Posterior cingulate gyrus (tissue), 11 donors: Measurements from ENCODE around the gene ZNF76.

Experiments used
- DNase-seq, 10 donors: peaks; one replicate each; pipeline versions ENCODE4 v3.0.0 to v3.0.0-alpha.2; 2020 to 2021; ENCODE audit warnings: mixed read lengths in 3 of 10
- intact Hi-C: fragments of 100-400 bp; cut with DNase I; formaldehyde crosslinking; loops from one replicate; pipeline ENCODE4 v1.15.1; 2023

The ZNF76 gene

DNA sequence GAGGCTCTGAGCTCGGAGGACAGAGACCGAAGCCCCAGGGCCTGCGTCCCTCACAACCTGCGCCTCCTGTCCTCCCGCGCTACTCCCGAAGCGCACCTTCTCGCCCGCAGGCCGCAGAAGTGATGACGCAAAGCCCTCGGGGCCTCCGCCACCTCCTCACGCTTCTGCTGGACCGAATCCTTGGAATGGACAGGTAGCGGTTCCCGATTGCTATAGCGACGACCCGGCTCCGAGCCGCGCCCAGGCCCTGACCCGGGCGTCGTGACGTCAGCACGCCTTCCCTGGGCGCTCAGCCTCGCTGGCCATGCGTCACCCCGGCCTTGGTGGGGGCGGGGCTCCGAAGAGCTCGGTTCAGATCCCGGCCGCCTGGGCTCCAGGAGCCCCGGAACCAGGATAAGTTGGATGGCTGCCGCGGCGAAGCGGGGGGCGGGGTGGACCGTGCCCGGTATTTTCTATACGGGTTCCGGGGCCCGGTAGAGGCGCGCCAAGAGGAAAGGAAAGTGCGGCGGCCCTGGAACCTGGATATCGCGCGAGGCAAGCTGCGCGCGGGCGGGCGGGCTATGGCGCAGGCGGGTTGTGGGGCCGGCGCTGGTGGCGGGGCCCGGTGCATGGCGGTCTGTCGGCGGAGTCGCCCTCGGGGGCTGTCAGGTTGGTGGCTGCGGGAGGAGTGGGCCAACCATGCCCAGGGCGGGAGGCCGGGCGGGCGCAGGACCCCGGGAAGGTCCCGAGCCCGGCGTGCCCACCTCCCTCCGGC lies at the start of gene ZNF76:
TSS of gene ZNF76 (plus strand) at position 542 of the 754 bp plus-strand sequence. CDS start 21,417 bp downstream, outside the sequence.
- intact Hi-C loops: loop anchor here (2.0 kb wide), 1 partner anchor 209 kb away; the partner anchor contains the start of gene RPL10A
- DNase-seq: peak; percentile 95 to 100 (median 97)

DNA sequence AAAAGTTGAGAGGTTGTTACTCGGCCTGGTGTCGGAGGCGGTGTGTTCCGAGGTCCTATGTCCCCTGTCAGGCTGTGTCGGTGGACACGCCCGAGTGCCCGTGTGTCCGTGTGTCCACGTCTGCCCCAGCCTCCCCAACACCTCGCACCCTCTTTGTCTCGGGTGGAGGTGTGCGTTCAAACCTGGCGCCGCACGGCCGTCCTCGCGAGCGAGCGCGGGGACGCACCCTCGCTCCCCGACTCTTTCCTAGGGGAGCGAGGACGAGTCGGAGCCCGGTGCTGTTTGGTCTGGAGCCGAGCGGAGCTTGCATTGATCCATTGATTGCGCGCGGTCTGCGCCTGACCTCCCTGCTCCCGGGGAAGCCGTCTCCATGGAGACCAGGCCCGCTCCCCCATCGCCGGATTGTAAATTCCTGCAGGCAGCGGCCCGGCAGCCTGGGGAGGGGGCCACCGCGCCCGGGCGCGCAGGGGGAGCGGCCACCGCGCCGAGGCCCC lies 46.2 kb upstream of the ZNF76 start:
- intact Hi-C loops: no loop called here
- peak in 2 of 10 donors; percentile 30 to 70 for DNase-seq

DNA sequence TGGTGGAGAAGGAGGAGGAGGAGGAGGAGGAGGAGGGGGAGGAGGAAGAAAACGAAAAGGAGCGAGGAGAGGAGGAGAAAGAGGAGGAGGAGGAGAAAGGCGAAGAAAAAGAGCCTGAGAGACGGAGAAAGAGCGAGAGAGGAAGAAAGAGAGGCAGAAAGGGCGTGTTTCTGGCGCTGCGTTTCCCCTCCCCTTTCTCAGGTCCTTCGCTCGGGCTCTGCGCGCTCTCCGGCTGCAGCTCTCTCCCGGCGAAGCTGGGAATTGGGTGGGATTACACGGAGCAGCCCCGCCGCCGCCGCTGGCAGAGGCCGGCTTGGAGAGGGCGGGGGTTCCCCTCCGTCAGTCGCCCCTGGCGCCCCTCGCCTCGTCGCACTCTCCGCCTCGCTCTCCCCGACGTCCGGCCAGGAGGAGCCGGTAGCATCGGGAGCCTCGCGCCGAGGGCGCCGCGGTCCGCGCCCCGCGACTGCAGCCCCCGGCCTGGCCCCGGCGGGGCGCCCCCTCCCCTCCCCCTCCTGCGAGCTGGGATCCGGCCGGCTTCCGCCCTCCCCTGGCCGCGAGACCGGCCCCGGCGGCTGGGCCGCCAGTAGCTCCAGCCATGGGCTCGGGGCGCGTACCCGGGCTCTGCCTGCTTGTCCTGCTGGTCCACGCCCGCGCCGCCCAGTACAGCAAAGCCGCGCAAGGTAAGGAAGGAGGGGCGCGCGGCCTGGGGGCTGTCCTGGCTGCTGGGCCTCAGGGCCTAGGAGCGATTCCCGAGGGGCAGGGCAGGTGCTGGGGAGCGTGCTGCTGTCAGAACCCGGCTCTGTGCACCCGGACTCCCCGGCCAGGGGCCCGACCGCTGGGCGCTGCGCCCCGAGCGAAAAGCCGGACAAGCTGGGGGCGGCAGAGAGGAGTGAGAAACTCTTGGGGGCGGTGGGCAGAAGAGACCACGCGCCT lies 45.4 kb upstream of the ZNF76 start, which contains the start of gene SCUBE3:
TSS of gene SCUBE3 (plus strand) at position 133 of the 933 bp plus-strand sequence. CDS start at position 596, 463 bp downstream.
- peak in 2 of 10 donors; percentile 72 to 86 for DNase-seq
- intact Hi-C loops: no loop called here

DNA sequence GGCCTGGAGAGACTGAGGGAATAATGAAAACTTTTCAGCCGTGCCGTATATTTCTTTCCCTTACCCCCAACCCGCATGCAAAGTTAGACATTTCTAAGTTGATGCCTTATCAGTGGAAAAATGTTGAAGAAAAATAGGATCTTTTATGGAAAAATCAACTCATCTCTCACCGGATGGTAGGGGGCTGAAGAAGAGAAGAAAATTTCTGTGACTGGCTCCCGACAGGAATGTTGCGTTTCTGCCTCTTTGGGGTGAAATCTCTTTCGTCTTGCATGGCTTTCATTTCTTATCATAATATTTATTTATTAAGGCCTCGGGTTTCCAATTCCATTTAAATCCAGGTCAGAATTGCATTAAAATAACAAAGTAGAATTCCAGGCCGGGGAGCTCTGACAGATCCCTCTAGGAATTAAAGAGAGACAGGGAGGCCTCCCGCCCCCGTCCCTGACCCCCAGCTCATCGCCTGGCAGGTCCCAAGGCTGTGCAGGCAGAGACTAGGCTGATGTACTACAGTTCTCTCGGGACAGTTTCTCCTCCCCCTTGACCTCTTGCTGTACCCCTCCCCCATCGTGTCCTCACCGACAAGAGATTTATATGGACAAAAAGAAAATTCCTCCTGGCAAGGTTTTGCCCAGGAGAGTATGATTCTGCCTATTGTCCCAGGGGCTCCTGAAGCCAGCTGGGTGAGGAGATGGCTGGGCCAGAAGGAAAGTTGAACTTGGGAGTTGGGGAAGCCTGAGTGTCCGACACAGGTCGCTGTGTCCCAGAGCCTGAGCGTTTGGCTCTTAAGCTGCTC lies 44.5 kb upstream of the ZNF76 start:
- intact Hi-C loops: no loop called here
- DNase-seq: no peak

DNA sequence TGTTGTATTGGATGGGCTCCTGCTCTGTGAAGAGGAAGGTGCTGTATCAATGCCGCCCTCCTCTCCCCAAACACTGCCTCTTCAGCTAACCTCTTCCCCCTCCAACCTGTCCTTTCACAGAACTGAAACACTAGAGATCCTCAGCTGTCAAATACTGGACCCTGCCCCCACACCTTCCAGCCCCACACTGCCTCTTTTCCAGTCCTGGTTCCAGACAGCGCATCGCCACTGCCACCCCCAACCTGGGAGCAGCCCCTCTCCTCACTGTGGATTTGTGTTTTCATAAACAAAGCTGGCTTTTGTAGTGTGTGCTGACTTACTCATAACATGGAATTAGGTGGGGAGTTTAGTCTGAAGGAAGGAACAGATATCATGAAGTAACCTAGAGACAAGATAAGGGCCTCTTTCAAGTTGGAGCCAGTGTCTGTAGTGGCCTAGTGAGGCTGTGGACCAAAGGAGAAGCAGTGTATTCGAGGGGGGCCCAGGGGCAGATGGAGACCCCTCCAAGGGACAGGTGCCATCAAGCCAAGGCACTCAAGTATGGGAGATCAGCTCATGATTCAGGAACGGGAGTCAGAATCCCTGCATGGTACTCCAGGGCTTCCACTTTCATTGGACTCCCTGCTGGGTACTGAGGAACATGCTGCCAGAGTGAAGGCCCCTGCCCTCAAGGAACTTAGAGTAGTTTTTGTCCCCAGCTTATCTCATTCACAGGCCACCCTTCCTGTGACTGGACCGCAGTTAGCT lies 43.7 kb upstream of the ZNF76 start:
- no peak for DNase-seq
- intact Hi-C loops: no loop called here

DNA sequence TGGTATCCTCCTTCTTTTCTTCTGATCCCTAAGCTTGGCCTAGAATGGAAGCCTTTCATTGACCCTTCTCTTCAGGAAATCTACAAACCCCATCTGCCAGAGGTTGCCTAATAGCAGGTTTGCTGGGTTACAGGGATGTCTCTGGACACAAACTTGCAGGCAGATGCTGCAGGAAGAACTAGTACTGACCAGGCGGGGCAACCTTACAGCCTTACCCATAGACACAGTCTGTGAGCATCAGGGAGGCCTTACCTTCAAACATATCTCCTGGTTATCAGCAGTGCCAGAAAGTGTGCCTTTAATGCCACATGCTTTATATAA lies 43.2 kb upstream of the ZNF76 start:
- intact Hi-C loops: no loop called here
- no peak for DNase-seq

DNA sequence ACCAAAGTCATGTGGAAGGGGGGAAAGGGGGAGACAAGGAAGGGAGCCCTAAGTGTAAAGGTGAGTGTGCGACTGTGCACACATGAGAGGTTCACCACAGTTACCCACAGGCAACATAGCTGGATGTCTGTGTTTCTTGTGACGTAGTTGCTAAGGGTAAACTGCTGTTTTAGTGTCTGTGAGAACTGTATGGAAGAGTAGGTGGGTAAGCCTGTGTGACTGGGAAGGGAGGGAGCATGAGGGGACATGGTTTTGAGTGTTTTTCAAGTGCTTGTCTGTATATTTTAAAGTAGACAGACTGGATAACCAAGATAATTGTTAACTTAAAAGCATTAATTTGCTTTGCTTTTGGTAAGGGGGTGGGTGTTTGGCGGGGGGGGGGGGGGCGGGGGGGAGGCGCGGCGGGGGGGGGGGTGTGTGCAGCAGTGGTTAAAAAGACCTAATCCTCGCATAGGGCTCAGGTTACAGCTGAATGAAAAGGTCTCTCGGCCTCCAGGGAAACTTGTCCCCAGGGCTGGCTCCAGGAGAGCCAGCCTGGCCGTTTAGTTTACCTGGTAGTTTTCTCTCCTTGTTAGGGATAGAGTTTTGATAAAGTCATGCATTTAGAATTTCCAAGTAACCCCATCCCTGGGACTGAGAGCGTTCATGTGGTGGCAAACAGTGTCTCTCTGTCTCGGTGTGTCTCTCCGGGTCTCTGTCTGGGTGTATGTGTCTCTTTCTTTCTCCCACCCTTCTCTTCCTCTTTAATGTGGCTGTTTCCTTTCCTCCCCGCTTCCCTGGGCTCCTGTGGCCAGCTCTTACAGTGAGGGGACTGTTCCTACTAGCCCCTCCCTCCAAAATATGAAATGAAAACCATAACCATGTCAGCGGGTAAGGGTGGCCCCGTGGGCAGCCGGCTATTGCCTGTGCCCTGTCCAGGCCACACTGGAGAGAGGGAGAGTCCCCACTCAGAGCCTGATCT lies 42.4 kb upstream of the ZNF76 start:
- DNase-seq: no peak
- intact Hi-C loops: no loop called here

DNA sequence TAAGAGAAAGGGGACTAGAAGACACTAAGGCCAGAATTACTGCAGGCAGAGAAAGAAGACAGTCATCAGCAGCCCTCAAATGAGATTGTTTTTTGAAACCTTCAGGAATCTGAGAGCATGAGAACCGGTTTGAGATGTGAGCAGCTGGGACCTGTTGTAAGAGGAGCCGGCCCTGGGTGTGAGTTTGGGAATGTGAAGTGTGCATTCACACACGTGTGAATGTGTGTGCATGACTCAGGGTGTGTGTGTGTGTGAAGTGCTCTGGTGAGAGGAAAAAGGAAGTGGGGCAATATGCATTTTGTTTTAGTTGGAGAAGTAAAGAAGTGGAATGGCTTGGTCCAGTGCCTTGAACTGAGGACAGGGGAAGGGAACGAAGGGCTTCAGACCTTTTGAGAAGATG lies 41.5 kb upstream of the ZNF76 start:
- intact Hi-C loops: no loop called here
- no peak for DNase-seq

DNA sequence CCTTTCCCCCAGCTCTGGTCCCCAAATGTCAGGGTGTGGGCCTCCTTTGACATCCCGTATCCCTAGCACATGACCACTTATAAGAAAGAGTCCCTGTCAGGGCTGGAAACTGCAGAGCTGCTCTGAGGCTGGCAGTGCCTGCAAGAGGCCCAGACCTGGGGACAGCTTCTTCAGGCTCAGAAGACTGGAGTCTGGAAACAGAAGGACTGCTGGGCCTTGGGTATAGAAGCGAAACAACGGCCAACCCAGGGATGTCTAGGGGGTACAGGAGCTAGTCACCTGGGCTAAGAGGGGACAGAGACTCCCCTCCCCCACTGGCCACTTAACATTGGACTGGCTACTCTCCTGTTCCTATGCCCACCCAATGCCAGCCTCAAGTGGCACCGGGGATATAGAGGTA lies 41.1 kb upstream of the ZNF76 start:
- intact Hi-C loops: no loop called here
- no peak for DNase-seq

DNA sequence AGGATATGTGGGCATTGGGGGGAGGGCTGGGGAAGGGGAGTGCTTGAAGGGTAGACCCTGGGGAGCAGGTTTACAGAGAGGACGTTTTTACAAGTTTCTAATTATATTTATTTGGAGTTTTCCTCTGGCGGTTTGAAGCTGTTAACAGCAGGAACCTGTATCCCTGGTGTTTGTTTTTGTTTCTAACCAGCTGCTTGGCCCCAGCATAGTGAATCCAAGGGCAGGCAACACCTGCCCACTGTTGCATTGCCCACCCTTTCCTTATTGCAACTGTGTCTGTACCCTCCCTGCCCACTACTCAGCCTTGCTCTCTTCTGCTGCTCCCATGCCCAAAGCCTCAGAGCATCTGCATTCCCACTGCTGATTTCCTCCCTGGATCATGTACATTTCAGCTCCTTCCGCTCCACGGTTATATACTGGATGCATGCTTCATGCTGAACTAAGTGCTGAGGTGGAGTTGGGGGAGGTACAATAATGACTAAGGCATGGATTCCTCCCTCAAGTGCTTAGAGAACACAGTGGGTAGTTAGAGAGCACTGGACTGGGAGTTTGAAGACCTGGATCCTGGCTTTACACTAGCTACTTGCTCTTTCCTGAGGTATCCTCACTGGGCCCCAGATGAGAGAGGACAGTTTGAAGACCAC lies 39.7 kb upstream of the ZNF76 start:
- intact Hi-C loops: no loop called here
- no peak for DNase-seq

DNA sequence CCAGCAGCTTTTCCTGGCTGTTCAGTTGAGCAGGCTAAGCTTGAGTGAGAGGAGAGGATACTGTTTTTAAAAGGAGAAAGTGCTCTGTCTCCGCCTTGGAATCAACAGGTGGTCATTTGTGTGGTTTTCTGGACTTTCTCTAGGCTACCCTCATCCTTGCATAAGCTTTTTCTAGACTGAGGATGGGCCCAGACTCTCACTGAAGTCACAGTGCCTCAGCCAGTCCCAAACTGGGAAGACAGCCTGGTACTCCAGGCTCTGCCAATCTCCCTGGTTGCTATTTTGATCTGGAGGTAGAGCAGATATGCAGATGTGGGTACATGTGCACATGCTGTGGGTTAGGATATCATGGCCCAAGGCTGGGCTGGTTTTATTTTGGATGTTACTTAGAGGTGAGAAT lies 38.8 kb upstream of the ZNF76 start:
- intact Hi-C loops: no loop called here
- no peak for DNase-seq

DNA sequence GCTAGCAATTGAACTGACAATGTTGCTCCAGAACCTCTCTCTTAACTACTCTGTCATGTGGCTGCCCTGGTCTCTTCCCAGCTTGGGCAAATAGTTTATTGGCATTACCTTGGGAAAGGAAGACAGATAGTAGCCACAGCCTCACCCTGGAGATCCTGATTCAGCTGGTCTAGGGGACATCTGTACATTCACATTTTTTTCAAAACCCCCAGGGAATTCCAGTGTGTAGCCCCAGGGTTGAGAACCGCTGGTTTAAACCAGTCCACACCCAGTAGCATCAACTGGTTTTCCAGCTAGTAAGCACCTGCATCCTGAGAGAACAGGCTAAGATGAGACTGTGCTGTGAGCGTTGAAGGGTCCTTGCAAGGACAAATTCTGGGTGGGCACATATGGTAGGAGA lies 36.1 kb upstream of the ZNF76 start:
- intact Hi-C loops: no loop called here
- no peak for DNase-seq

DNA sequence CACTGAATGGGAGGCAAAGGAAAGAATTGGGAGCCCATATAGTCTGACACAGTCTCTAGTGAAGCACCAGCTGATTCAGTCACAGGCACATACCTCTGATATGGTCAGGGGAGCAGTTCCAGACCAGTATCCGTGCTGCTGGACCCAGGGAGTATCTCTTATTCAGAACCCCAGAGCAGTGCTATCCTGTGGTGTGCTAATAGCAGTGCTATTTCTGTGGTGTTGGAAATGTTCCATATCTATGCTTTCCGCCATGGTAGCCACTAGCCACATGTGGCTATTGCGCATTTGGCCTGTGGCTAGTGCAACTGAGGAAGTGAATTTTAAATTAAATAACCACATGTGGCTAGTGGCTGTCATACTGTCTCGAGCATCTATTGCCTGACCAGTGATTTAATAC lies 34.8 kb upstream of the ZNF76 start:
- intact Hi-C loops: no loop called here
- no peak for DNase-seq

DNA sequence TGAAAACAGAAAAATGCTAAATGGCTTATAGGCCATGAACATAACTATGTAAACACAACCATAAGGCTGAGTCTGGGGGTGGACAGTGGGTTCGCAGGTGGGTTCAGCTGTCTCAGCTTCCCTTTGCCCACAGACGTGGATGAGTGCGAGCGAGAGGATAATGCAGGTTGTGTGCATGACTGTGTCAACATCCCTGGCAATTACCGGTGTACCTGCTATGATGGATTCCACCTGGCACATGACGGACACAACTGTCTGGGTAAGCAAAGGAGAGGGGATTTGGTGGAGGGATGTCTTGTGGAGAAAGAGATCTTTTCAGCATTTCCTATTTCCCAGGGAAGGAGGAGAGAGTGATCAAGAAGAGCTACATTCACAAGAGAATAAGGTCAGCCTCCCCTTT lies 31.1 kb upstream of the ZNF76 start:
- intact Hi-C loops: no loop called here
- DNase-seq: no peak

DNA sequence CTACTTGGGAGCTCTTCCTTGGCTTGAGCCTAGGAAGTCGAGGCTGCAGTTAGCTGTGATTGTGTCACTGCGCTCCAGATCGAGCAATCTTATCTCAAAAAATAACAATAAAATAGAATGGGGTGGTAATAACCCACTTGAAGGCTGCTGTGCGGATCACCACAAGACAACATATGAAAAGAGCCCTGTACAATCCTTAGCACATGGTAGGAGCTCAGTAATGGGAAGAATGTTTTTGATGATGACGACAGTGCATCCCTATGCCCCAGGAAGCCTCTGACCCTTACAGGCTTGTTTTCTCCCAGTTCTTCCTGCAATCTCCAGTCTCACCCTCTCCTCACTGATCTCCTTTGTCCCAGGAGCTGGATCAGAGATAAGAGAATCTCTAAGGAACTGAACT lies 30.2 kb upstream of the ZNF76 start:
- no peak for DNase-seq
- intact Hi-C loops: no loop called here

DNA sequence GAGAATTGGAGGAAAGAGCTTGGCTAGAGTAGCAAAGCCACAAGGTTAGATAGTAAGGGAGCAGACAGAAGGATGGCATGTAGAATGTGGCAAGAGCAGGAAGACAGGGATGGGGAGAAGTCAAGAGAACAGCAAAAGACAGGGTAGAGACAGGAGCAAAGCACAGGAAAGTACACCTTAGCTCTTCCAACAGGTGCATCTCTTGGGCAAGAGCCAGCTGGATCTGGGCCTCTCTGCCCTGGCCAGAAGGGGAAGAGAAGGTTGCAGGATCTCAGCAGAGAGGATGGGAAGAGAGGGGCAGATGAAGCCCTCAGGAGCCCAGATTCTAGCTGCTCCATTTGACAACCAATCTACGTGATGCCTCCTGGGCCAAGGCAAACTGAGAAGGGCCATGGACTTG lies 29.0 kb upstream of the ZNF76 start:
- DNase-seq: no peak
- intact Hi-C loops: no loop called here

DNA sequence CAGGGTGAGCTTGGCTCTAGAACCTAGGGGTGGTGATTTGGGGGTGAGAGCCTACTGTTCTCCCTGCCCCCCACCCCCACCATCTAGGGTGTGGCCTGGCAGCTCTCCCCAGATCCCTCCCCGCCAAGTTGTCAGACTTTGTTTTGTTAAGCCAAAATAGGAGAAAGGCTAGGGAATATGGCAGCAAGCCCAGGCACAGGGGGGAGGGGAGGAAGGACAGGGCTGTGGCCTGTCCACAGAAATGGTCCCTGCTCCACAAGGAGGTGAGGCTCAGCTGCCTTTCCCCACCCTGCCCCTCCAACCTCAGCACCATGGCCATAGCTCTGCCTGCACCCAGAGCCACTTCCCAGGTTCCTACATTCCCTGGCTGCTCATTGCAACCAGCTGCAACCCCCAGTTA lies 28.6 kb upstream of the ZNF76 start:
- peak in 1 of 10 donors; percentile 38 for DNase-seq
- intact Hi-C loops: no loop called here

DNA sequence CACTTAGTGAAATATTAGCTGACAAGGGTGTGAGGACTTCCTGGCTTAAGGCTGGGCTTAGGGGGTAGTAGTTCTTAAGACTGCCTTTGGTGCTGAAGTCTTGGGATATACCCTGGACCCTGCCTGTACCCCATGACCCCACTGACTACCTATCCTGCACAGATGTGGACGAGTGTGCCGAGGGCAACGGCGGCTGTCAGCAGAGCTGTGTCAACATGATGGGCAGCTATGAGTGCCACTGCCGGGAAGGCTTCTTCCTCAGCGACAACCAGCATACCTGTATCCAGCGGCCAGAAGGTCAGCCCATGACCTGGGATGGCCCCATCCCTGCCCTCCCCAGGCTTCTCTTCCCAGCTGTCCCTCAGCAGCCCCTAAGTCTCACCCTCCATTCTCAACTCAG lies 28.0 kb upstream of the ZNF76 start:
- intact Hi-C loops: no loop called here

More for the DNA sequence above, 28.0 kb upstream of the ZNF76 start:
- DNase-seq: no peak
